Glutamatergic neuron (in vitro differentiated cells): ENCODE measurements around the gene ZNF248. TPM values are rescaled to one million over a fixed set of nuclear protein-coding genes. Genes with fewer than 3 reads are reported as not detected.

ENCODE experiments used
- DNase-seq: peaks from one replicate; pipeline ENCODE4 v3.0.0; 2022
- H3K27ac Mint-ChIP-seq: one replicate; pipeline ENCODE4 v1.8.0; 2020; ENCODE audit warnings: mild to moderate bottlenecking, mixed read lengths, inconsistent platforms; ENCODE audit not compliant: unreplicated experiment
- H3K27me3 Mint-ChIP-seq: one replicate; pipeline ENCODE4 v1.8.0; 2020; ENCODE audit warnings: mild to moderate bottlenecking, moderate library complexity, mixed read lengths, inconsistent platforms; ENCODE audit not compliant: unreplicated experiment
- H3K36me3 Mint-ChIP-seq: one replicate; pipeline ENCODE4 v1.8.0; 2020; ENCODE audit warnings: mild to moderate bottlenecking, mixed read lengths, inconsistent platforms; ENCODE audit not compliant: unreplicated experiment
- H3K4me1 Mint-ChIP-seq: one replicate; pipeline ENCODE4 v1.8.0; 2020; ENCODE audit warnings: mild to moderate bottlenecking, low read depth, mixed read lengths, inconsistent platforms; ENCODE audit not compliant: unreplicated experiment
- H3K4me3 Mint-ChIP-seq: one replicate; pipeline ENCODE4 v1.8.0; 2020; ENCODE audit warnings: mild to moderate bottlenecking, mixed read lengths, inconsistent platforms; ENCODE audit not compliant: unreplicated experiment
- H3K9me3 Mint-ChIP-seq: one replicate; pipeline ENCODE4 v1.8.0; 2020; ENCODE audit warnings: mild to moderate bottlenecking, moderate library complexity, mixed read lengths, inconsistent platforms; ENCODE audit not compliant: unreplicated experiment
- long read RNA-seq: library from polyadenylated mRNA; unstranded; transcript quantifications from one replicate; pipeline ENCODE4 v2.0.0, GENCODE V29; 2020; ENCODE audit not compliant: unreplicated experiment
- total RNA-seq: library from RNA; stranded (reverse); fragmentation: NEBNext Ultra II Directional; extraction: Animal tissue kit (Norgen Biotek cat#: 25700); gene quantifications from one replicate; pipeline ENCODE4 v1.2.1, GENCODE V29; 2021; ENCODE audit not compliant: unreplicated experiment
- TF ChIP-seq, protein P1 (sequence below): fragments of 200-600 bp; sonication (generic); IDR thresholded peaks from one replicate; pipeline ENCODE4 v1.5.0; 2021; ENCODE audit not compliant: partially characterized antibody, unreplicated experiment

Gene ZNF248
- 11.1 TPM for total RNA-seq
- long read RNA-seq, partial matches to known transcripts: 0 of 1 reads
- long read RNA-seq, other reads (novel, unspliced or antisense): 1 of 1 reads

DNA sequence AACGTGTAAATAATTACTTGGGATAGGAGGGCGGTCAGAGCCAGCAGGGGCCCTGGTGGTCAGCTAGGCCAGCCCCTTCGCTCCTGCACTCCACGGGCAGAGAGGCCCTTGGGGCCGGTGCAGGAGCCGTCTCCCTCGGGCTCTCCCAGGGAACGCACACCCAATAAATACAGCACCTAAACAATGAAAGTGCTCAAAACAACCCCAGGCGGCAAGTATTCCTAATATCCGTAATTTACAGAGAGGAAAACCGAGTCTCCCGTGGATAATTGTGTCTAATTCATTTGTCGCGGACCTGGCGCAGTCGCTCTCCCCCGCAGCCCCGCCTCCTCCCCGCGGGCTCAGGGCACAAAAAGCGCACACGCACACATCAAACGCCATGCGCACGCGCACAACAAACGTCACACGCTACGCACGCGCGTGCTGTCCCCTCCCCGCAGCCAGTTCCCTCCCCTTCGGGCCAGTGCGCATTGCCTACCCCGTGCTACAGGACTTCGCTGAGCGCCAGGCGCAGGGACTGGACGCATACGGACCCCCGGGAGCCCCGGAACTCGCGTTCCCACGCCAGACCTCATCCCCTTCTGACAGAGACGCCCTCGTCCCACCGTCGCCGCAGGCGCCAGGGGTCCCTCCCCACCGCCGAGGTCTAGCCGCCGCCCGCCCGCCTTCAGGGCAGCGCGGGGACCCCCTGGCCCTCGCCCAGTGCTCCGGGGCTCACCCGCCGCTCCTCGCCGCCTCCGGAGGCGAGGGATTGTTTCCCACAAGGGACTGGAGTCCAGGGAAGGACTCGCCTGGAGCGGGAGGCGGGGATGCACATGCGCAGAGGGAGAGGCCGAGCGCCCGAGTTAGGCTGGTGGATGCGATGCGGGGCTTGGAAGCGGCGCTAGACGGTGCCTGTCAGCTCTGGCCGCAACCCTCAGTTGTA is at the start of gene ZNF248:
Gene ZNF248, minus strand, starts transcription at position 324 of the 925 bp plus-strand sequence. CDS start 1,300 bp downstream, outside the sequence.
- no peaks in the 10 kb centered on the region for H3K36me3 Mint-ChIP-seq

DNA sequence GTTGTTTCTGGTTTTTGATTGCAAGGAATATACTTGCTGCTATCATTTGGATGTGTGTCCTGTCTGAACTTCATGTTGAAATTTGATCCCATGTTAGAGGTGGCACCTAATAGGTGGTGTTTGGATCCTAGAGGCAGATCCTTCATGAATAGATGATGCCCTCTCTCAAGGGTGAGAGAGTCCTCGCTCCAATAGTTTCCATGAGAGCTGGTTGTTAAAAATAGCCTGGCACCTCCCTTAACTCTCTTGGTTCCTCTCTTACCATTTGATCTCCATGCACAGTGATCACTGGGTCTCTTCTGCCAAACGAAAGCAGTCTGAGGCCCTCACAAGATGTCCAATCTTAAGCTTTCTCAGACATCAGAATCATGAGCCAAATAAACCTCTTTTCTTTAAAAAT is 49.0 kb upstream of the ZNF248 start:
- H3K9me3 Mint-ChIP-seq: peaks cover 4% of the 10 kb centered on the region
- H3K36me3 Mint-ChIP-seq: no peaks in the 10 kb centered on the region
- TF ChIP-seq, protein P1, sequence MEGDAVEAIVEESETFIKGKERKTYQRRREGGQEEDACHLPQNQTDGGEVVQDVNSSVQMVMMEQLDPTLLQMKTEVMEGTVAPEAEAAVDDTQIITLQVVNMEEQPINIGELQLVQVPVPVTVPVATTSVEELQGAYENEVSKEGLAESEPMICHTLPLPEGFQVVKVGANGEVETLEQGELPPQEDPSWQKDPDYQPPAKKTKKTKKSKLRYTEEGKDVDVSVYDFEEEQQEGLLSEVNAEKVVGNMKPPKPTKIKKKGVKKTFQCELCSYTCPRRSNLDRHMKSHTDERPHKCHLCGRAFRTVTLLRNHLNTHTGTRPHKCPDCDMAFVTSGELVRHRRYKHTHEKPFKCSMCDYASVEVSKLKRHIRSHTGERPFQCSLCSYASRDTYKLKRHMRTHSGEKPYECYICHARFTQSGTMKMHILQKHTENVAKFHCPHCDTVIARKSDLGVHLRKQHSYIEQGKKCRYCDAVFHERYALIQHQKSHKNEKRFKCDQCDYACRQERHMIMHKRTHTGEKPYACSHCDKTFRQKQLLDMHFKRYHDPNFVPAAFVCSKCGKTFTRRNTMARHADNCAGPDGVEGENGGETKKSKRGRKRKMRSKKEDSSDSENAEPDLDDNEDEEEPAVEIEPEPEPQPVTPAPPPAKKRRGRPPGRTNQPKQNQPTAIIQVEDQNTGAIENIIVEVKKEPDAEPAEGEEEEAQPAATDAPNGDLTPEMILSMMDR: no peak
- H3K27ac Mint-ChIP-seq: no peak overlapping the region
- no peak overlapping the region for H3K4me3 Mint-ChIP-seq
- no peaks in the 10 kb centered on the region for H3K4me1 Mint-ChIP-seq
- DNase-seq: no peak
- peaks cover 1% of the 10 kb centered on the region for H3K27me3 Mint-ChIP-seq

More for the DNA sequence above, at the start of gene ZNF248:
- DNase-seq: peak; percentile 86
- H3K27me3 Mint-ChIP-seq: peaks cover 2% of the 10 kb centered on the region
- H3K9me3 Mint-ChIP-seq: peaks cover 11% of the 10 kb centered on the region
- TF ChIP-seq, protein P1: no peak
- H3K4me3 Mint-ChIP-seq: peak within 1 kb of the TSS; percentile 91
- peak within 1 kb of the TSS; percentile 74 for H3K27ac Mint-ChIP-seq
- H3K4me1 Mint-ChIP-seq: peaks cover 4% of the 10 kb centered on the region

DNA sequence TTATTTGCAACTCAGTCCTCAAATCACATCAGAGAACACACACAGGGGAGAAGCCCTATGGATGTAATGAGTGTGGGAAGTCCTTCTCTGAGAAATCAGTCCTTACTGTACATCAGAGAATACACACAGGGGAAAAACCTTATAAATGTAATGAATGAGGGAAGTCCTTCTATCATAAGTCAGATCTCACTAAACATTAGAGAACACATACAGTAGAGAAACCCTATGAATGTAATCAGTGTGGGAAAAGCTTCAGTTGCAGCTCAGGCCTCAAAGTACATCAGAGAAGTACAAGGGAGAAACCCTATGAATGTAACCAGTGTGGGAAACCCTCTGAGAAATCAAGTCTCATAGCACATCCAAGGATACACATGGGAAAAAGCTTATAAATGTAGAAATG is 39.0 kb upstream of the ZNF248 start:
- Mint-ChIP-seq H3K27me3 (no peaks in the 10 kb centered on the region), H3K9me3 (peaks cover 5% of the 10 kb centered on the region), H3K27ac (no peak overlapping the region), H3K4me1 (no peaks in the 10 kb centered on the region), H3K4me3 (no peak overlapping the region), H3K36me3 (peaks cover 6% of the 10 kb centered on the region)
- no peak for DNase-seq
- TF ChIP-seq, protein P1: no peak

DNA sequence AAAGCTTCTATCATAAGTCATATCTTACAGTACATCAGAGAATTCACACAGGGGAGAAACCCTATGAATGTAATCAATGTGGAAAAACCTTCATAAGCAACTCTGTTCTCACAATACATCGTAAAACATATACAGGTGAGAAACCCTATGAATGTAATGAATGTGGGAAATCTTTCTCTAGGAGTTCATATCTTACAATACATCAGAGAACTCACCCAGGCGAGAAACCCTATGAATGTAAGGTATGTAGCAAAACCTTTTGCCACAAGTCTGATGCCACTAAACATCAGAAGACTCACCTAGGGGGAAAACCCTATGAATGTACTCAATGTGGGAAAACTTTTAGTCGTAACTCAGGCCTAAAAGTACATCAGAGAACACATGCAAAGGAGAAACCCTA is 38.3 kb upstream of the ZNF248 start:
- DNase-seq: no peak
- Mint-ChIP-seq H3K27ac (no peak overlapping the region), H3K4me3 (no peak overlapping the region), H3K27me3 (peaks cover 2% of the 10 kb centered on the region), H3K4me1 (no peaks in the 10 kb centered on the region), H3K9me3 (peaks cover 5% of the 10 kb centered on the region), H3K36me3 (peaks cover 13% of the 10 kb centered on the region)
- TF ChIP-seq, protein P1: no peak

DNA sequence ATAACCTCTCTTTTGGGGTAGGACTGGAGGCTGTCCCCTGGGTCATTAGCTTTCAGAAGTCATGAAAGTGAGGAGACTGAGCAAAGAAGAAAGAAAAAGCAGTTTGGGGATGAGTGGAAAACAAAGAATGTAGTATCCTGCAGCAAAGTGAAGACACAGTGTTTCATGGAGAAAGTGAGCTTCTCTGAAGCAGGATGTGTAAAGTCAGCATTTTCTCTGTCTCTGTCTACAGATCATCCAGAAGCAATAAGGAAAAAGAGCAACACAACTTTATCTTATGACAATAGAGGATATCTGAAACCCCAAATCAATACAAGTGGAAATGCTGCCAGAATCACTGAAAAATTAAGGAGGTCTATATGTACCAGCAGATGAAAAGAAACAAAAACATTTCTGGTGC is 28.4 kb upstream of the ZNF248 start:
- peaks cover 4% of the 10 kb centered on the region for H3K9me3 Mint-ChIP-seq

More for the DNA sequence above, 28.4 kb upstream of the ZNF248 start:
- H3K4me1 Mint-ChIP-seq: no peaks in the 10 kb centered on the region
- H3K36me3 Mint-ChIP-seq: peaks cover 10% of the 10 kb centered on the region
- DNase-seq: no peak
- H3K27ac Mint-ChIP-seq: no peak overlapping the region
- H3K4me3 Mint-ChIP-seq: no peak overlapping the region
- TF ChIP-seq, protein P1: no peak
- H3K27me3 Mint-ChIP-seq: no peaks in the 10 kb centered on the region
